SU-DHL-6 (cell line): Measurements from ENCODE around the gene KIF16B.

Source experiments
- H2AFZ ChIP-seq: fragments of 200-600 bp; sonication (generic); 2 replicates; pipeline ENCODE4 v1.6.1; 2014; ENCODE audit warnings: low read depth, mild to moderate bottlenecking, moderate library complexity, mixed read lengths, antibody characterized with exemption, low read length; ENCODE audit not compliant: severe bottlenecking
- H3F3A ChIP-seq: fragments of 200-600 bp; shearing (Covaris generic); 2 replicates; pipeline ENCODE4 v1.6.0; 2016; ENCODE audit warnings: antibody characterized with exemption, mild to moderate bottlenecking; ENCODE audit not compliant: insufficient read depth
- H3K27ac ChIP-seq: fragments of 200-600 bp; sonication (generic); 2 replicates; pipeline ENCODE4 v1.5.1; 2016; ENCODE audit warnings: low read depth, mild to moderate bottlenecking, low read length, moderate library complexity, mixed read lengths
- H3K27me3 ChIP-seq: fragments of 200-600 bp; sonication (generic), shearing (Covaris generic); 2 replicates; pipeline ENCODE4 v1.6.0; 2014; ENCODE audit warnings: mild to moderate bottlenecking, low read length
- H3K36me3 ChIP-seq: fragments of 200-600 bp; sonication (generic); 2 replicates; pipeline ENCODE4 v1.6.1; 2014; ENCODE audit warnings: mild to moderate bottlenecking, low read length, mixed read lengths
- H3K4me2 ChIP-seq: fragments of 300-600, 200-600 bp; shearing (Covaris generic), sonication (generic); 2 replicates; pipeline ENCODE4 v1.6.0; 2014; ENCODE audit warnings: low read length, low read depth, mild to moderate bottlenecking; ENCODE audit not compliant: poor library complexity, severe bottlenecking
- H3K4me3 ChIP-seq: fragments of 200-600 bp; sonication (generic); 2 replicates; pipeline ENCODE4 v1.5.1; 2014; ENCODE audit warnings: antibody characterized with exemption, low read length, mild to moderate bottlenecking, mixed read lengths; ENCODE audit not compliant: insufficient read depth, poor library complexity, severe bottlenecking
- H3K79me2 ChIP-seq: fragments of 200-600 bp; sonication (generic); 2 replicates; pipeline ENCODE4 v1.6.1; 2014; ENCODE audit warnings: mild to moderate bottlenecking, low read length, moderate library complexity; ENCODE audit not compliant: insufficient read depth
- H3K9ac ChIP-seq: fragments of 200-600 bp; sonication (generic); 2 replicates; pipeline ENCODE4 v1.7.0; 2014; ENCODE audit warnings: mild to moderate bottlenecking, low read length
- H3K9me2 ChIP-seq: fragments of 200-600 bp; sonication (generic); replicated peaks from 2 replicates; pipeline ENCODE4 v1.6.1; 2014; ENCODE audit warnings: low read length; ENCODE audit not compliant: insufficient read depth
- H3K9me3 ChIP-seq: fragments of 200-600 bp; sonication (generic); 2 replicates; pipeline ENCODE4 v1.6.1; 2014; ENCODE audit warnings: low read length, mixed read lengths; ENCODE audit not compliant: insufficient read depth
- H4K20me1 ChIP-seq: fragments of 200-600 bp; sonication (generic); 2 replicates; pipeline ENCODE4 v1.6.1; 2014; ENCODE audit warnings: low read depth, mild to moderate bottlenecking, antibody characterized with exemption, low read length, moderate library complexity, mixed read lengths
- CTCF ChIP-seq: fragments of 200-600 bp; sonication (generic); IDR thresholded peaks from one replicate; pipeline ENCODE4 v1.5.1; 2017; ENCODE audit warnings: antibody characterized with exemption, mild to moderate bottlenecking, low read length, moderate library complexity; ENCODE audit not compliant: insufficient read depth, poor library complexity, severe bottlenecking
- EZH2phosphoT487 ChIP-seq: fragments of 200-600 bp; sonication (generic), shearing (Covaris generic); conservative IDR thresholded peaks from 2 replicates; pipeline ENCODE4 v1.6.1; 2018; ENCODE audit warnings: mild to moderate bottlenecking, antibody characterized with exemption, low read length, moderate library complexity, mixed read lengths

Gene KIF16B

DNA sequence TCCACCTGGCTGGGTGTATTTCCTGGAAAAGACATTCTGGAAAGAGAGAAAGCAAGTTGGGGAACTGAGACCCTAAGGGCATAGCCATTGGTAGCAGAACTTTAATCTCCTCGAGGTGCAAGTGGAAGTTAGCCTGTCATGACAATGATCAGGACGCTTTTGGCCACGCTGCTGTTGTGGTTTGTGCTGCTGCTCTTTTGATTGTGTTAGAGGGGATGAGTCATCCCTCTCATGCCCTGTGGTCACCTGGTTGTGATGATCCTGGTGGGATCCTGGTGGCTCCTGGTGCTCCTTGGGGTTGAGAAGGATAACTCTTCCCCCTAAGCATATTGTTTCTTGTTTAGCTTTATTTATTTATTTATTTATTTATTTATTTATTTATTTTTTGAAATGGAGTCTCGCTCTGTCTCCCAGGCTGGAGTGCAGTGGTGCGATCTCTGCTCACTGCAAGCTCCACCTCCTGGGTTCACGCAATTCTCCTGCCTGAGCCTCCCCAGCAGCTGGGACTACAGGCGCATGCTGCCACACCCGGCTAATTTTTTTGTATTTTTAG is 350.3 kb downstream of the KIF16B start:
- no peaks in the 10 kb centered on the region for H3K9me3 ChIP-seq
- H2AFZ ChIP-seq = no peak overlapping the region
- no peaks in the 10 kb centered on the region for H3K79me2 ChIP-seq
- no peaks in the 10 kb centered on the region for H3K36me3 ChIP-seq
- H3K27ac ChIP-seq = no peak overlapping the region
- H3K9me2 ChIP-seq = no peaks in the 10 kb centered on the region
- no peak overlapping the region for H3K4me2 ChIP-seq
- no peaks in the 10 kb centered on the region for H4K20me1 ChIP-seq
- no peak for TF ChIP-seq CTCF
- no peak for TF ChIP-seq EZH2phosphoT487
- H3K27me3 ChIP-seq = no peaks in the 10 kb centered on the region
- no peak overlapping the region for H3K4me3 ChIP-seq
- no peak overlapping the region for H3K9ac ChIP-seq
- H3F3A ChIP-seq = no peaks in the 10 kb centered on the region
